Measurements from ENCODE around the gene GLP1R. TPM values are rescaled to one million over a fixed set of nuclear protein-coding genes. Genes with fewer than 3 reads are reported as not detected.

Gene GLP1R
- total RNA-seq, 3 donors from 2014 or later: 0.09 to 0.14 TPM; not detected in 1

- no peak for DNase-seq
- no peaks in the 10 kb centered on the region for H3K4me1 ChIP-seq (ENCODE audit: low read depth)
- no peaks in the 10 kb centered on the region for H3K9me3 ChIP-seq
- no peak for ATAC-seq
- no peak for TF ChIP-seq CTCF (IDR thresholded peaks at IDR 0.05)
- H3K36me3 ChIP-seq (ENCODE audit: low read depth): no peaks in the 10 kb centered on the region
- intact Hi-C loops (cut with DNase I, micrococcal nuclease): no loop called here
- no peak overlapping the region for H3K4me3 ChIP-seq
Observed at GRCh38 chr6:39068391-39068790, 19.8 kb downstream of the GLP1R start.

GRCh38 chr6:39072830-39073229 lies 24.2 kb downstream of the GLP1R start:
- no peaks in the 10 kb centered on the region for H3K9me3 ChIP-seq
- DNase-seq (no peak), ATAC-seq (no peak)

GRCh38 chr6:39073471-39074355 lies 25.1 kb downstream of the GLP1R start:
- DNase-seq (no peak), ATAC-seq (no peak)
- no peaks in the 10 kb centered on the region for H3K4me1 ChIP-seq (ENCODE audit: low read depth)
- TF ChIP-seq CTCF (IDR thresholded peaks at IDR 0.05): no peak
- H3K36me3 ChIP-seq (ENCODE audit: low read depth): no peaks in the 10 kb centered on the region
- no peaks in the 10 kb centered on the region for H3K9me3 ChIP-seq
- intact Hi-C loops (cut with DNase I, micrococcal nuclease): no loop called here
- no peak overlapping the region for H3K4me3 ChIP-seq

More at GRCh38 chr6:39072830-39073229, 24.2 kb downstream of the GLP1R start:
- no peak overlapping the region for H3K4me3 ChIP-seq
- H3K4me1 ChIP-seq (ENCODE audit: low read depth): no peaks in the 10 kb centered on the region
- no peak for TF ChIP-seq CTCF (IDR thresholded peaks at IDR 0.05)
- intact Hi-C loops (cut with DNase I, micrococcal nuclease): no loop called here
- no peaks in the 10 kb centered on the region for H3K36me3 ChIP-seq (ENCODE audit: low read depth)

GRCh38 chr6:39074486-39074885 lies 25.9 kb downstream of the GLP1R start:
- no peaks in the 10 kb centered on the region for H3K4me1 ChIP-seq (ENCODE audit: low read depth)
- no peak for TF ChIP-seq CTCF (IDR thresholded peaks at IDR 0.05)
- DNase-seq (no peak), ATAC-seq (no peak)
- H3K36me3 ChIP-seq (ENCODE audit: low read depth): no peaks in the 10 kb centered on the region
- intact Hi-C loops (cut with DNase I, micrococcal nuclease): no loop called here
- no peaks in the 10 kb centered on the region for H3K9me3 ChIP-seq
- H3K4me3 ChIP-seq: no peak overlapping the region

- ATAC-seq (no peak), DNase-seq (no peak)
- TF ChIP-seq CTCF (IDR thresholded peaks at IDR 0.05): no peak
- no peaks in the 10 kb centered on the region for H3K4me1 ChIP-seq (ENCODE audit: low read depth)
- no peaks in the 10 kb centered on the region for H3K36me3 ChIP-seq (ENCODE audit: low read depth)
- no peaks in the 10 kb centered on the region for H3K9me3 ChIP-seq
- H3K4me3 ChIP-seq: no peak overlapping the region
- intact Hi-C loops (cut with DNase I, micrococcal nuclease): no loop called here
Observed at GRCh38 chr6:39075010-39075686, 26.6 kb downstream of the GLP1R start.
